Measurements from ENCODE around the gene AXIN2.

DNA sequence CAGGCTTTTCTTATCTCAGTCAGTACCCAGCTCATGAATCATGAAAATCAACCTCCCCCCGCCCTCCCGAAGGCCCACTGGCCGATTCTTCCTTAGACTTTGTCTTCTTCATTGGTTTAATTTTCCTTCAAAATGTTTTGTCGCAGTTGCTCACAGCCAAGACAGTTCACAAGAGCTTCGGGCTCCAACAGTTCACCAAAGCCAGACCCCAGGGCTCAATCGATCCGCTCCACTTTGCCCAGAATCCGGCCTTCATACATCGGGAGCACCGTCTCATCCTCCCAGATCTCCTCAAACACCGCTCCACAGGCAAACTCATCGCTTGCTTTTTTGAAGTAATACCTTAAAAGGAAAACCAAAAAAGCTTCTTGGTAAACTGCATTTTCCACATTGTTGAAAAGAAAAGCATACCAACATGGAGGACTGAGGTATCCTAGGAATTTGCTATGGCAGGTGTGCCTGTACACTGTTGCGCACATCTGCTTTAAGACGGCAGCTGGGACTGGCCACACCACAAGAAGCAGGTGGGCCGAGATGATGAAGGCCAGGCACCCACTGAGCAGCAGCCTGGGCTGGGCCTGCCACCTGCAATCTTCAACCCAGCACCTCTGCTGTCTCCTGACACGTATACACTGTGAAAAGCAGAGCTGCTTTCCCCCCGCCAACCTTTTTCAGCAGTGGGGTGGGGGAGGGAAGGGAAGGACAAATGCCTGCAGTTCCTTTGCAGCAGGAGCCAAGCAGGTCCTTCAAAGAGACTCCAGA is 31.5 kb downstream of the AXIN2 start:
- TF ChIP-seq, protein P1, sequence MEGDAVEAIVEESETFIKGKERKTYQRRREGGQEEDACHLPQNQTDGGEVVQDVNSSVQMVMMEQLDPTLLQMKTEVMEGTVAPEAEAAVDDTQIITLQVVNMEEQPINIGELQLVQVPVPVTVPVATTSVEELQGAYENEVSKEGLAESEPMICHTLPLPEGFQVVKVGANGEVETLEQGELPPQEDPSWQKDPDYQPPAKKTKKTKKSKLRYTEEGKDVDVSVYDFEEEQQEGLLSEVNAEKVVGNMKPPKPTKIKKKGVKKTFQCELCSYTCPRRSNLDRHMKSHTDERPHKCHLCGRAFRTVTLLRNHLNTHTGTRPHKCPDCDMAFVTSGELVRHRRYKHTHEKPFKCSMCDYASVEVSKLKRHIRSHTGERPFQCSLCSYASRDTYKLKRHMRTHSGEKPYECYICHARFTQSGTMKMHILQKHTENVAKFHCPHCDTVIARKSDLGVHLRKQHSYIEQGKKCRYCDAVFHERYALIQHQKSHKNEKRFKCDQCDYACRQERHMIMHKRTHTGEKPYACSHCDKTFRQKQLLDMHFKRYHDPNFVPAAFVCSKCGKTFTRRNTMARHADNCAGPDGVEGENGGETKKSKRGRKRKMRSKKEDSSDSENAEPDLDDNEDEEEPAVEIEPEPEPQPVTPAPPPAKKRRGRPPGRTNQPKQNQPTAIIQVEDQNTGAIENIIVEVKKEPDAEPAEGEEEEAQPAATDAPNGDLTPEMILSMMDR (IDR thresholded peaks at IDR 0.05): no peak
- no peak for TF ChIP-seq POLR2A (IDR thresholded peaks at IDR 0.05)
